ENCODE results near the gene MAP1S.

DNA sequence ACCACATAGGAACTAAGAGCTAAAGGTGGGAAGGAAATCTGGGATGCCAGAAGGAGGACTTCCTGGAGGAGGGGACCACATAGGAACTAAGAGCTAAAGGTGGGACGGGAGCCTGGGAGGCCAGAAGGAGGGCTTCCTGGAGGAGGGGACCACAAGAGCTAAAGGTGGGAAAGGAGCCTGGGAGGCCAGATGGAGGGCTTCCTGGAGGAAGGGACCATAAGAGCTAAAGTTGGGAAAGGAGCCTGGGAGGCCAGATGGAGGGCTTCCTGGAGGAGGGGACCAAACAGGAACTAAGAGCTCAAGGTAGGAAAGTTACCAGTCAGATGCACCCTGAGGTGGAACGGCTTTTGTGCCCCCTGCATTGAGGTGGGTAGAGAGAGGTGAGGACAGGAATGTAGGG lies 22.2 kb downstream of the MAP1S start:
- TF ChIP-seq, protein P1, sequence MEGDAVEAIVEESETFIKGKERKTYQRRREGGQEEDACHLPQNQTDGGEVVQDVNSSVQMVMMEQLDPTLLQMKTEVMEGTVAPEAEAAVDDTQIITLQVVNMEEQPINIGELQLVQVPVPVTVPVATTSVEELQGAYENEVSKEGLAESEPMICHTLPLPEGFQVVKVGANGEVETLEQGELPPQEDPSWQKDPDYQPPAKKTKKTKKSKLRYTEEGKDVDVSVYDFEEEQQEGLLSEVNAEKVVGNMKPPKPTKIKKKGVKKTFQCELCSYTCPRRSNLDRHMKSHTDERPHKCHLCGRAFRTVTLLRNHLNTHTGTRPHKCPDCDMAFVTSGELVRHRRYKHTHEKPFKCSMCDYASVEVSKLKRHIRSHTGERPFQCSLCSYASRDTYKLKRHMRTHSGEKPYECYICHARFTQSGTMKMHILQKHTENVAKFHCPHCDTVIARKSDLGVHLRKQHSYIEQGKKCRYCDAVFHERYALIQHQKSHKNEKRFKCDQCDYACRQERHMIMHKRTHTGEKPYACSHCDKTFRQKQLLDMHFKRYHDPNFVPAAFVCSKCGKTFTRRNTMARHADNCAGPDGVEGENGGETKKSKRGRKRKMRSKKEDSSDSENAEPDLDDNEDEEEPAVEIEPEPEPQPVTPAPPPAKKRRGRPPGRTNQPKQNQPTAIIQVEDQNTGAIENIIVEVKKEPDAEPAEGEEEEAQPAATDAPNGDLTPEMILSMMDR (IDR thresholded peaks at IDR 0.05; ENCODE audit: low read length): no peak
- TF ChIP-seq EZH2 (optimal IDR thresholded peaks at IDR 0.05; ENCODE audit: low read depth, low read length): no peak
